Measurements from ENCODE around the gene RTBDN.
A peak's percentile ranks its signal among the peaks of the same experiment; 100 is the strongest.

RTBDN gene

GRCh38 chr19:12782424-12783290, 51.7 kb downstream of the RTBDN start:
- no peak for TF ChIP-seq CTCF (IDR thresholded peaks at IDR 0.05; ENCODE audit: insufficient read depth, low read depth, low read length, missing control alignments)
- DNase-seq (ENCODE audit: low read depth) = peak; percentile 54
- peak overlapping the region; percentile 43 for H3K4me3 ChIP-seq (ENCODE audit: low read length)

GRCh38 chr19:12782174-12782423, 52.3 kb downstream of the RTBDN start:
- no peak for TF ChIP-seq CTCF (IDR thresholded peaks at IDR 0.05; ENCODE audit: insufficient read depth, low read depth, low read length, missing control alignments)
- no peak for DNase-seq (ENCODE audit: low read depth)
- H3K4me3 ChIP-seq (ENCODE audit: low read length) = peak overlapping the region; percentile 43

- no peak for TF ChIP-seq CTCF (IDR thresholded peaks at IDR 0.05; ENCODE audit: insufficient read depth, low read depth, low read length, missing control alignments)
- H3K4me3 ChIP-seq (ENCODE audit: low read length) = peak overlapping the region; percentile 69
- no peak for DNase-seq (ENCODE audit: low read depth)
Observed at GRCh38 chr19:12779162-12779993, 55.0 kb downstream of the RTBDN start.

- H3K4me3 ChIP-seq (ENCODE audit: low read length) = peak overlapping the region; percentile 69
- no peak for TF ChIP-seq CTCF (IDR thresholded peaks at IDR 0.05; ENCODE audit: insufficient read depth, low read depth, low read length, missing control alignments)
- DNase-seq (ENCODE audit: low read depth) = no peak
Observed at GRCh38 chr19:12778905-12779161, 55.5 kb downstream of the RTBDN start.

- no peak for TF ChIP-seq CTCF (IDR thresholded peaks at IDR 0.05; ENCODE audit: insufficient read depth, low read depth, low read length, missing control alignments)
- peak overlapping the region; percentile 69 for H3K4me3 ChIP-seq (ENCODE audit: low read length)
- peak; percentile 64 for DNase-seq (ENCODE audit: low read depth)
Observed at GRCh38 chr19:12778017-12778904, 56.1 kb downstream of the RTBDN start.

GRCh38 chr19:12777217-12778016, 57.0 kb downstream of the RTBDN start:
- peak overlapping the region; percentile 69 for H3K4me3 ChIP-seq (ENCODE audit: low read length)
- DNase-seq (ENCODE audit: low read depth) = peak; percentile 75
- TF ChIP-seq CTCF (IDR thresholded peaks at IDR 0.05; ENCODE audit: insufficient read depth, low read depth, low read length, missing control alignments) = peak; percentile 80
